Thyroid gland (tissue), 4 donors: ENCODE measurements around the gene XRCC6.

Source experiments
- POLR2A ChIP-seq, 2 donors: fragments of 450-650 bp; IDR thresholded peaks; one replicate each; pipeline ENCODE4 v1.6.1; 2017; ENCODE audit warnings: antibody characterized with exemption in 2 of 2, mild to moderate bottlenecking in 2 of 2, moderate library complexity in 1 of 2
- TF ChIP-seq, protein P1 (sequence below), 6 experiments: fragments of 200-600 bp in 3 of 6; fragments of 450-650 bp in 3 of 6; sonication (generic) in 3 of 6; IDR thresholded peaks; one replicate each; pipeline ENCODE4 v1.5.1; 2016 to 2019; ENCODE audit warnings: antibody characterized with exemption in 6 of 6, mild to moderate bottlenecking in 2 of 6, inconsistent platforms in 1 of 6, moderate library complexity in 1 of 6

DNA sequence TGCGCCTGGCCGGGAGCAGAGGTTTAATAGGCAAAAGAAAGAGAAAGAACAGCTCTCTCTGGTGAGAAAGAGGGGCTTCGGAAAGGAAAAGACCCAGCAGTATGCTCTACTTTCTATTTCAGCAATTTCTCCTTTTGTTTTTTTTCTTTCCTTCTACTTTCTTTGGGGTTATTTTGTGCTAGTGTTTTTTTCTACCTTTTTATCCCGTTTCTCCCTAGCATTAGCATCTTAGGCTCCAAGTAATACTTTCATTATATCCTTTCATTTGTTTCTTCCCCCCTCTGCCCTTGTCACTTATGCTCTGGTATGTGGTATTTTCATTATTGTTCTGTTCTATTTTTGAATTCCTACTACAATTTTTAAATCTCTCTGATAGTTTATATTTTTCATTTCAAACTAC is 63.1 kb downstream of the XRCC6 start:
- TF ChIP-seq POLR2A (IDR thresholded peaks at IDR 0.05): no peak
- TF ChIP-seq, protein P1, sequence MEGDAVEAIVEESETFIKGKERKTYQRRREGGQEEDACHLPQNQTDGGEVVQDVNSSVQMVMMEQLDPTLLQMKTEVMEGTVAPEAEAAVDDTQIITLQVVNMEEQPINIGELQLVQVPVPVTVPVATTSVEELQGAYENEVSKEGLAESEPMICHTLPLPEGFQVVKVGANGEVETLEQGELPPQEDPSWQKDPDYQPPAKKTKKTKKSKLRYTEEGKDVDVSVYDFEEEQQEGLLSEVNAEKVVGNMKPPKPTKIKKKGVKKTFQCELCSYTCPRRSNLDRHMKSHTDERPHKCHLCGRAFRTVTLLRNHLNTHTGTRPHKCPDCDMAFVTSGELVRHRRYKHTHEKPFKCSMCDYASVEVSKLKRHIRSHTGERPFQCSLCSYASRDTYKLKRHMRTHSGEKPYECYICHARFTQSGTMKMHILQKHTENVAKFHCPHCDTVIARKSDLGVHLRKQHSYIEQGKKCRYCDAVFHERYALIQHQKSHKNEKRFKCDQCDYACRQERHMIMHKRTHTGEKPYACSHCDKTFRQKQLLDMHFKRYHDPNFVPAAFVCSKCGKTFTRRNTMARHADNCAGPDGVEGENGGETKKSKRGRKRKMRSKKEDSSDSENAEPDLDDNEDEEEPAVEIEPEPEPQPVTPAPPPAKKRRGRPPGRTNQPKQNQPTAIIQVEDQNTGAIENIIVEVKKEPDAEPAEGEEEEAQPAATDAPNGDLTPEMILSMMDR (IDR thresholded peaks at IDR 0.05): no peak
